ENCODE measurements around the gene MEX3A. TPM values are rescaled to one million over a fixed set of nuclear protein-coding genes. Genes with fewer than 3 reads are reported as not detected.

MEX3A gene
- total RNA-seq, 4 donors from 2014 or later: 0.15 to 1.4 (median 0.65) TPM

DNA sequence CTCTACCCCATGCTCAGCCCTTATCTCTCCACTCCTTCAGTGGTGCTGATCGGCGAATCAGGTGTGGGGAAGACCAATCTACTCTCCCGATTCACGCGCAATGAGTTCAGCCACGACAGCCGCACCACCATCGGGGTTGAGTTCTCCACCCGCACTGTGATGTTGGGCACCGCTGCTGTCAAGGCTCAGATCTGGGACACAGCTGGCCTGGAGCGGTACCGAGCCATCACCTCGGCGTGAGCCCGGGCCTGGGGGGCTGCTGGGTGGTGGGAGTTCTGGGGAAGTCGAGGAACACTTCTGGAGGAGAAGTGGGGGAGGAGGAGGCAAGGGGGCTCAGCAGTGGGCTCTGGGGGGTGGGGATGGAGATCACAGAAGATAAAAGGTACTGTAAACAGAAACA, 16.4 kb downstream of the MEX3A start:
- DNase-seq: no peak
- Histone ChIP-seq H3K27ac (no peak overlapping the region), H3K4me1 (peaks cover 0 to 36% (median 0%) of the 10 kb centered on the region in 3 donors), H3K36me3 (peaks cover 0 to 67% (median 0%) of the 10 kb centered on the region in 3 donors), H3K4me3 (no peak overlapping the region), H3K27me3 (peaks cover 0 to 7% (median 0%) of the 10 kb centered on the region in 4 donors), H3K9me3 (no peaks in the 10 kb centered on the region)
- intact Hi-C loops (cut with DNase I): no loop called here
- TF ChIP-seq POLR2A (IDR thresholded peaks at IDR 0.05) (no peak), CTCF (IDR thresholded peaks at IDR 0.05) (no peak)
- 79 to 82% methylated on average over 6 to 10 of the region's 16 CpGs for WGBS, 2 donors

GRCh38 chr1:156065212-156065611, 17.1 kb downstream of the MEX3A start:
- TF ChIP-seq POLR2A (IDR thresholded peaks at IDR 0.05) (no peak), CTCF (IDR thresholded peaks at IDR 0.05) (no peak)
- Histone ChIP-seq H3K9me3 (no peaks in the 10 kb centered on the region), H3K4me3 (no peak overlapping the region), H3K27me3 (peaks cover 0 to 3% (median 0%) of the 10 kb centered on the region in 4 donors), H3K36me3 (peaks cover 0 to 60% (median 0%) of the 10 kb centered on the region in 3 donors), H3K27ac (no peak overlapping the region), H3K4me1 (peaks cover 0 to 41% (median 0%) of the 10 kb centered on the region in 3 donors)
- intact Hi-C loops (cut with DNase I): no loop called here
- 83 to 84% methylated on average over 3 of the region's 3 CpGs for WGBS, 2 donors
- no peak for DNase-seq

GRCh38 chr1:156064615-156065014, 17.6 kb downstream of the MEX3A start:
- Histone ChIP-seq H3K27ac (no peak overlapping the region), H3K36me3 (peaks cover 0 to 55% (median 0%) of the 10 kb centered on the region in 3 donors), H3K9me3 (no peaks in the 10 kb centered on the region), H3K27me3 (no peaks in the 10 kb centered on the region), H3K4me3 (no peak overlapping the region), H3K4me1 (peaks cover 0 to 47% (median 0%) of the 10 kb centered on the region in 3 donors)
- TF ChIP-seq POLR2A (IDR thresholded peaks at IDR 0.05): no peak
- no peak for TF ChIP-seq CTCF (IDR thresholded peaks at IDR 0.05)
- WGBS, 2 donors: 67% methylated on average over 2 of the region's 2 CpGs; no CpG with 5 or more reads in 1 of the 2 donors
- no peak for DNase-seq
- intact Hi-C loops (cut with DNase I): no loop called here

DNA sequence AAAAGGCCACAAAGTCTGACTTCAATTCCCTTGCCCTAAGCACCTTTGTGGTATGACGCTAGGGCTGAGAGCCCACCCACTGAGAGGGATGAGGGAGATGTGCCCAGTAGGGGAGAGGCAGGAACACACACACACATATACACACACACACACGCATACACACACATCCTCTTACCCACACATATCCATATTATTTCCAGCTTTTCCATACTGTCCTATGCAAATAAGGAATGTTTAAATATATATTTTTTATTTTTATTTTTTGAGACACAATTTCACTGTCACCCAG, 18.3 kb downstream of the MEX3A start:
- peaks cover 0 to 52% (median 0%) of the 10 kb centered on the region in 3 donors for H3K4me1 ChIP-seq
- no peaks in the 10 kb centered on the region for H3K9me3 ChIP-seq
- peak overlapping the region in 2 of 4 donors; percentile 91 to 93 for H3K27ac ChIP-seq
- intact Hi-C loops (cut with DNase I): no loop called here
- H3K27me3 ChIP-seq: no peaks in the 10 kb centered on the region
- no peak for DNase-seq
- TF ChIP-seq CTCF (IDR thresholded peaks at IDR 0.05): no peak
- TF ChIP-seq POLR2A (IDR thresholded peaks at IDR 0.05): no peak
- H3K36me3 ChIP-seq: peaks cover 0 to 48% (median 0%) of the 10 kb centered on the region in 3 donors
- WGBS, 2 donors: 50 to 66% methylated on average over 2 of the region's 2 CpGs
- peak overlapping the region in 1 of 4 donors; percentile 2 for H3K4me3 ChIP-seq

DNA sequence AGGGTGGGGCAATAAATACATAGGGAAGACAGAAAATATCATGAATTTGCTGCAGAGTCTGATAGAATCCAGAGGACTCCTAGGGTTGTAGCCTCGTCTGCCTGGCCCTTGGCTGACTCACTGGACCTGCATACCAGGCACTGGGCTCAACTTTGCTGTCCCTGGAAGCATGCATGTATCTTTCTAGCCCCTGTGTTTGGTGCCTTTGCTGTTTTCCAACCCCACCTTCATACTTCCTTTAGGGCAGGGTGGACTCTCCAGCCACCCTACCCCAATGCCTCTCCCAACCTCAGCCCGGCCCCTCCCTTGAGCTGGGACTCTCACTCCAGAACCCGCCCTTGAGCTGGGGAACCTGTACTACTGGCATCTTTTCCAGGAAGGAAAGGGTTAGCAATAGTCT, 20.1 kb downstream of the MEX3A start:
- Histone ChIP-seq H3K4me1 (peaks cover 0 to 52% (median 0%) of the 10 kb centered on the region in 3 donors), H3K27me3 (no peaks in the 10 kb centered on the region), H3K36me3 (peaks cover 0 to 30% (median 0%) of the 10 kb centered on the region in 3 donors), H3K27ac (peak overlapping the region; percentile 83 to 93 (median 90)), H3K4me3 (peak overlapping the region; percentile 43 to 63 (median 51)), H3K9me3 (no peaks in the 10 kb centered on the region)
- no peak for DNase-seq
- TF ChIP-seq CTCF (IDR thresholded peaks at IDR 0.05): no peak
- TF ChIP-seq POLR2A (IDR thresholded peaks at IDR 0.05): no peak
- intact Hi-C loops (cut with DNase I): no loop called here
- WGBS, 2 donors: 48 to 71% methylated on average over 2 to 3 of the region's 3 CpGs

Measured in esophagus squamous epithelium (tissue), 5 donors.